ENCODE data around the gene KIF7. TPM values are rescaled to one million over a fixed set of nuclear protein-coding genes. Genes with fewer than 3 reads are reported as not detected.

The KIF7 gene
- total and polyA plus RNA-seq, 10 of the 15 experiments (the other 5 are each of a cell fraction or from before 2014, with no cell fraction given): 0.01 to 0.36 (median 0.10) TPM; not detected in 2

DNA sequence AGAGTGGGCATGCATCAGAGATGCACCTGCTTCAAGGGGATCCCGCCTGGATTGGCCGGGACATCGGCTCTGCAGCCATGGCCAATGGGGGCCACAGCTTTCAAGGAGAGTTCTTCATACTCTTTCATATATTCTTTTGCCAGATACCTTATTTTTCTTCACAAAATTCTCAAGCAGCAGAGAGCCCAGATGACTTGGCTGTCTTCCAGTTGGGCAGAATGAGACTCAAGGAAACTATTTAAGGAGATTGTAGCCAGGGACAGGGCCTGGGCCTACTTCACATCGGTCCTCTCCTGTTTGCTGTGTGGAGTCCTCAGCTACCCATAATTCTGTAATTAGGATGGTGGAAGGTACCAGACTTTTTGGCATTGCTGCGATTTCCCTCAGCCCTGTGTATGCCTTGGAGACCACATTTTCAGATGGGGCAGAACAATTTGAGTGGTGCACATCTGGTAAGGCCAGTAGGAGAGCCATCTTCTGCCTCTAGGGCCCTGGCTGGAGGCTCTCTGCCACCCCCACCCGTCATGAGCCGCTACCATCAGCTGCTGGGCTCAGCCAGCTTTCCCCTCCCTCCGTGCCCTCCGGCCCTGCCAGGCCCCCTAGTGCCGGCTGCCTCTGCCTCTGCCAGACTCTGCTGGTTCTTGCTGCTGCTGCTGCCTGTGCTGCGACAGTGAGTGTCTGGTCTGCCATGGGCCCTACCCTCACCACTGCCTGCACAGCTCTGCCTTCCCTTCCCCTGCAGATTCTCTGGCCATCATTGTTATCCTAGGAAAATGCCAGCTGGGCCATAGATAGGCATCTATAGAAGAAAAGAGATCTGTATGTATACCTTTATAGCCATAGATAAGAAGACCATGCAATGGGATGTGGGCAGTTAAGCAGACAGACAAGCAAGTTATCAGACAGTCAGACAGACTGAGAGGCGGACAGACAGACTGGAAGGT lies 17.2 kb upstream of the KIF7 start:
- 47% methylated on average over 11 of the region's 12 CpGs for WGBS (ENCODE audit: insufficient coverage, insufficient replicate concordance, low lambda C conversion rate, missing lambda C conversion rate)
- H3K27ac ChIP-seq (ENCODE audit: control insufficient read depth, insufficient read depth): no peak overlapping the region
- ChIA-PET RAD21 (ENCODE audit: unreplicated experiment) (interaction anchor here (1.5 kb wide), 1 partner anchor 202 kb away, joined by 4 read pairs; no protein-coding TSS in a partner anchor), SMC1A (ENCODE audit: uncharacterized antibody, unreplicated experiment) (no interaction called here), CTCF (interaction anchor here (0.6 to 1.4 kb wide), 9 partner anchors 9 to 178 kb away, joined by 3 to 6 read pairs (median 4); no protein-coding TSS in a partner anchor), POLR2A (no interaction called here)
- FAIRE-seq (no peak), DNase-seq (ENCODE audit: low read depth, low spot score) (no peak), ATAC-seq (no peak; the same call in 2 of the 3 replicates)
- no peak overlapping the region for H3K9ac ChIP-seq (ENCODE audit: control insufficient read depth, insufficient read depth, low read length)
- BruUV-seq (replicated peaks): no TSS peak
- H3K36me3 ChIP-seq (ENCODE audit: control insufficient read depth in 2 of 2, insufficient read depth in 2 of 2, low read length in 1 of 2): no peaks in the 10 kb centered on the region
- intact Hi-C loops (cut with micrococcal nuclease; ENCODE audit: unreplicated experiment) (no loop called here), in situ Hi-C loops (cut with MboI) (no loop called here)
- no peaks in the 10 kb centered on the region for H3K79me2 ChIP-seq (ENCODE audit: control insufficient read depth, insufficient read depth, low read length)
- no peaks in the 10 kb centered on the region for H3K9me3 ChIP-seq (replicated peaks; ENCODE audit: control insufficient read depth, insufficient read depth, low read length)
- no peak overlapping the region for H3K4me3 ChIP-seq
- no peaks in the 10 kb centered on the region for H3K27me3 ChIP-seq (replicated peaks in 1 of 2; ENCODE audit: control insufficient read depth in 2 of 2, insufficient read depth in 2 of 2, low read length in 1 of 2)
- no peak overlapping the region for H2AFZ ChIP-seq (ENCODE audit: control insufficient read depth, low read depth, low read length)
- TF ChIP-seq CHD4 (IDR thresholded peaks at IDR 0.05) (no peak), WRNIP1 (IDR thresholded peaks at IDR 0.05; ENCODE audit: borderline replicate concordance, low read depth, low read length) (no peak), CHD1 (IDR thresholded peaks at IDR 0.05; ENCODE audit: low read depth, low read length) (no peak), SMAD5 (IDR thresholded peaks at IDR 0.05; ENCODE audit: low read depth) (no peak), ZNF217 (IDR thresholded peaks at IDR 0.05) (no peak), IRF4 (IDR thresholded peaks at IDR 0.05; ENCODE audit: low read depth, low read length) (no peak), ZNF207 (IDR thresholded peaks at IDR 0.05; ENCODE audit: borderline replicate concordance) (no peak), TCF7 (IDR thresholded peaks at IDR 0.05; ENCODE audit: borderline replicate concordance) (no peak), LARP7 (IDR thresholded peaks at IDR 0.05) (no peak)
- TF ChIP-seq, protein P1, sequence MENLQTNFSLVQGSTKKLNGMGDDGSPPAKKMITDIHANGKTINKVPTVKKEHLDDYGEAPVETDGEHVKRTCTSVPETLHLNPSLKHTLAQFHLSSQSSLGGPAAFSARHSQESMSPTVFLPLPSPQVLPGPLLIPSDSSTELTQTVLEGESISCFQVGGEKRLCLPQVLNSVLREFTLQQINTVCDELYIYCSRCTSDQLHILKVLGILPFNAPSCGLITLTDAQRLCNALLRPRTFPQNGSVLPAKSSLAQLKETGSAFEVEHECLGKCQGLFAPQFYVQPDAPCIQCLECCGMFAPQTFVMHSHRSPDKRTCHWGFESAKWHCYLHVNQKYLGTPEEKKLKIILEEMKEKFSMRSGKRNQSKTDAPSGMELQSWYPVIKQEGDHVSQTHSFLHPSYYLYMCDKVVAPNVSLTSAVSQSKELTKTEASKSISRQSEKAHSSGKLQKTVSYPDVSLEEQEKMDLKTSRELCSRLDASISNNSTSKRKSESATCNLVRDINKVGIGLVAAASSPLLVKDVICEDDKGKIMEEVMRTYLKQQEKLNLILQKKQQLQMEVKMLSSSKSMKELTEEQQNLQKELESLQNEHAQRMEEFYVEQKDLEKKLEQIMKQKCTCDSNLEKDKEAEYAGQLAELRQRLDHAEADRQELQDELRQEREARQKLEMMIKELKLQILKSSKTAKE (IDR thresholded peaks at IDR 0.05; ENCODE audit: low read depth, poor library complexity, severe bottlenecking): no peak
- TF ChIP-seq, protein P2, sequence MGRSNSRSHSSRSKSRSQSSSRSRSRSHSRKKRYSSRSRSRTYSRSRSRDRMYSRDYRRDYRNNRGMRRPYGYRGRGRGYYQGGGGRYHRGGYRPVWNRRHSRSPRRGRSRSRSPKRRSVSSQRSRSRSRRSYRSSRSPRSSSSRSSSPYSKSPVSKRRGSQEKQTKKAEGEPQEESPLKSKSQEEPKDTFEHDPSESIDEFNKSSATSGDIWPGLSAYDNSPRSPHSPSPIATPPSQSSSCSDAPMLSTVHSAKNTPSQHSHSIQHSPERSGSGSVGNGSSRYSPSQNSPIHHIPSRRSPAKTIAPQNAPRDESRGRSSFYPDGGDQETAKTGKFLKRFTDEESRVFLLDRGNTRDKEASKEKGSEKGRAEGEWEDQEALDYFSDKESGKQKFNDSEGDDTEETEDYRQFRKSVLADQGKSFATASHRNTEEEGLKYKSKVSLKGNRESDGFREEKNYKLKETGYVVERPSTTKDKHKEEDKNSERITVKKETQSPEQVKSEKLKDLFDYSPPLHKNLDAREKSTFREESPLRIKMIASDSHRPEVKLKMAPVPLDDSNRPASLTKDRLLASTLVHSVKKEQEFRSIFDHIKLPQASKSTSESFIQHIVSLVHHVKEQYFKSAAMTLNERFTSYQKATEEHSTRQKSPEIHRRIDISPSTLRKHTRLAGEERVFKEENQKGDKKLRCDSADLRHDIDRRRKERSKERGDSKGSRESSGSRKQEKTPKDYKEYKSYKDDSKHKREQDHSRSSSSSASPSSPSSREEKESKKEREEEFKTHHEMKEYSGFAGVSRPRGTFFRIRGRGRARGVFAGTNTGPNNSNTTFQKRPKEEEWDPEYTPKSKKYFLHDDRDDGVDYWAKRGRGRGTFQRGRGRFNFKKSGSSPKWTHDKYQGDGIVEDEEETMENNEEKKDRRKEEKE (IDR thresholded peaks at IDR 0.05): no peak
- TF ChIP-seq, protein P3, sequence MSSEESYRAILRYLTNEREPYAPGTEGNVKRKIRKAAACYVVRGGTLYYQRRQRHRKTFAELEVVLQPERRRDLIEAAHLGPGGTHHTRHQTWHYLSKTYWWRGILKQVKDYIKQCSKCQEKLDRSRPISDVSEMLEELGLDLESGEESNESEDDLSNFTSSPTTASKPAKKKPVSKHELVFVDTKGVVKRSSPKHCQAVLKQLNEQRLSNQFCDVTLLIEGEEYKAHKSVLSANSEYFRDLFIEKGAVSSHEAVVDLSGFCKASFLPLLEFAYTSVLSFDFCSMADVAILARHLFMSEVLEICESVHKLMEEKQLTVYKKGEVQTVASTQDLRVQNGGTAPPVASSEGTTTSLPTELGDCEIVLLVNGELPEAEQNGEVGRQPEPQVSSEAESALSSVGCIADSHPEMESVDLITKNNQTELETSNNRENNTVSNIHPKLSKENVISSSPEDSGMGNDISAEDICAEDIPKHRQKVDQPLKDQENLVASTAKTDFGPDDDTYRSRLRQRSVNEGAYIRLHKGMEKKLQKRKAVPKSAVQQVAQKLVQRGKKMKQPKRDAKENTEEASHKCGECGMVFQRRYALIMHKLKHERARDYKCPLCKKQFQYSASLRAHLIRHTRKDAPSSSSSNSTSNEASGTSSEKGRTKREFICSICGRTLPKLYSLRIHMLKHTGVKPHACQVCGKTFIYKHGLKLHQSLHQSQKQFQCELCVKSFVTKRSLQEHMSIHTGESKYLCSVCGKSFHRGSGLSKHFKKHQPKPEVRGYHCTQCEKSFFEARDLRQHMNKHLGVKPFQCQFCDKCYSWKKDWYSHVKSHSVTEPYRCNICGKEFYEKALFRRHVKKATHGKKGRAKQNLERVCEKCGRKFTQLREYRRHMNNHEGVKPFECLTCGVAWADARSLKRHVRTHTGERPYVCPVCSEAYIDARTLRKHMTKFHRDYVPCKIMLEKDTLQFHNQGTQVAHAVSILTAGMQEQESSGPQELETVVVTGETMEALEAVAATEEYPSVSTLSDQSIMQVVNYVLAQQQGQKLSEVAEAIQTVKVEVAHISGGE (CRISPR knock-in tag; IDR thresholded peaks at IDR 0.05): no peak
- H3K4me2 ChIP-seq (ENCODE audit: control insufficient read depth, insufficient read depth): no peak overlapping the region
- no peaks in the 10 kb centered on the region for H4K20me1 ChIP-seq (ENCODE audit: control insufficient read depth, insufficient read depth)
- no peaks in the 10 kb centered on the region for H3K4me1 ChIP-seq (ENCODE audit: control insufficient read depth, insufficient read depth, low read length)

All from GM12878 (cell line).